ENCODE data around the gene C19orf85.

Gene C19orf85

DNA sequence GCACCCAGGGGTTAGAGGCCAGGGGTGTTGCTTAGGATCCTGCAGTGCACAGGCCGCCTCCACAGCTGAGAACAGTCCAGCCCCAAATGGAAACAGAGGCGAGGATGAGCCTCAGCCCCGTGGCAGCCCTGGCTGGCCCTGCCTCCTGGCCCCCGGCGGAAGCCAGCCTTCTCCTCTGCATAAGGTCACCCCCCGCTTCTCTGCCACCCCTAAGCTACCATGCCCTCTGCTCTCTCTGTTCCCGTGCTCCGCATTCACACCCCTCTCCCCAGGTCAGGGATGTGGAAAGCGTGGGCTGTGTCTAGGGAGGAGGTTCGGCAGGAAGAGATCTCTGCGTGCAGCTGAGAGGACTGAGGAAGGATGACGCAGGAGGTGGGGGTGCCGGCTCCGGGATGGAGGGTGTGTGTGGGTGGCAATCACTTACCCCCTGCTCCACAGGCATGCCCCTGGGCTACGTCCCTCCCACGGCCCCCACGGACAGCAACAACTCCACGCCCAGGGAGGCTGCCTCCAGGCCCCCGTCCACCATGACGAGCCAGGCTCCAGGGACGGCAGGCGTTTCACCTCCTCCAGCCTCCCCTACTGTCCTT is 29.7 kb upstream of the C19orf85 start:
- H3K27ac ChIP-seq (ENCODE audit: low read depth, low read length), result peak overlapping the region; percentile 56
- H3K4me1 ChIP-seq (ENCODE audit: control insufficient read depth, insufficient read depth, low read length), result peaks cover 19% of the 10 kb centered on the region
- no peak overlapping the region for H3K9ac ChIP-seq (ENCODE audit: low read length)
- no peaks in the 10 kb centered on the region for H3K36me3 ChIP-seq (ENCODE audit: control insufficient read depth, insufficient read depth, low read length)
- no peaks in the 10 kb centered on the region for H3K27me3 ChIP-seq (ENCODE audit: control insufficient read depth, insufficient read depth, low read length)
- peak overlapping the region; percentile 49 for H3K4me3 ChIP-seq (ENCODE audit: low read length)

DNA sequence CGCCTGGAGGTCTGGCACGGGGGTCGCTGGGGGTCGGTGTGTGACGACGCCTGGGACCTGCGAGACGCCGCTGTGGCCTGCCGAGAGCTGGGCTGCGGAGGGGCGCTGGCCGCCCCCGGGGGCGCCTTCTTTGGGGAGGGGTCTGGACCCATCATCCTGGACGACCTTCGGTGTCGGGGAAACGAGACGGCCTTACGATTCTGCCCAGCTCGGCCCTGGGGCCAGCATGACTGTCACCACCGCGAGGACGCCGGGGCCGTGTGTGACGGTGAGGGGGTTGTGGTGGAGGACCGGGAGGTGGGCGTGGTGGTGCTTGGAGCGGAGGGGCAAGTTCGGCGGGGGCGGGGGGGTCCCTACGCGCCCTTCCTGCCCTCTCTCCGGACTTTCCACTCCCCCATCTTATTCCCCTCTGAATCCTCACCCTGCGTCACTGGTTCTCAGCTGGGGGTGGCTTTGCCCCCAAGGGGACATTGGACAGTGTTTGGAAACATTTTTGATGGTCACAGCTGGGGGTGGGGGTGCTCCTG is 29.2 kb upstream of the C19orf85 start:
- Histone ChIP-seq H3K4me1 (ENCODE audit: control insufficient read depth, insufficient read depth, low read length) (peaks cover 19% of the 10 kb centered on the region), H3K27me3 (ENCODE audit: control insufficient read depth, insufficient read depth, low read length) (no peaks in the 10 kb centered on the region), H3K4me3 (ENCODE audit: low read length) (peak overlapping the region; percentile 49), H3K27ac (ENCODE audit: low read depth, low read length) (peak overlapping the region; percentile 56), H3K36me3 (ENCODE audit: control insufficient read depth, insufficient read depth, low read length) (no peaks in the 10 kb centered on the region), H3K9ac (ENCODE audit: low read length) (no peak overlapping the region)

DNA sequence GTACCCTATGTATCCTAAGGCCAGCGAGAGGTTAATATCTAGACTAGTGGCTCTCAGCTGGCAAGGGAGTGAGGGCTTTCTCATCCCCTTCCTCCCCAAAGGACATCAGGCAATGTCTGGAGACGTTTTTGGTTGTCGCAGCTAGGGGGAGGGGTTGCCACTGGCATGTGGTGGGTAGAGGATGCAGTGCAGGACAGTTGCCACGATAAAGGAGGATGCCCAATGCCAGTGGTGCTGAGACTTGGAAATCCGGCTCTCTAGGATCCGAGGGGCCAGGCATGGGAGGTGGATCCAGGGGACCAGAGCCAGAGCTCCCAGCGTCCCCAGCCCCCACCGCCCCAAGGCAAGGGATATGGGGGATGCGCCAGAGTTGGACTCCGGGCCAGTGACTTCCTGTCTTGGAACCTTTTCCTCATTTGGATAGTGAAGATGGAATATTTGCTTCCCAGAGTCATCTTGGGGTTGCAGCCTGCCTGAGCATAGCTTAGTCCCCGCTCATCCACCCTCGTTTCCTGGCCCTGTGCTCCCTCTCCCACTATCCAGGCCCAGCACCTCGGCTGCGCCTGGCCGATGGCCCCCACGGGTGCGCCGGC is 28.6 kb upstream of the C19orf85 start:
- no peaks in the 10 kb centered on the region for H3K36me3 ChIP-seq (ENCODE audit: control insufficient read depth, insufficient read depth, low read length)
- H3K4me3 ChIP-seq (ENCODE audit: low read length), result no peak overlapping the region
- peaks cover 21% of the 10 kb centered on the region for H3K4me1 ChIP-seq (ENCODE audit: control insufficient read depth, insufficient read depth, low read length)
- H3K27ac ChIP-seq (ENCODE audit: low read depth, low read length), result peak overlapping the region; percentile 40
- H3K9ac ChIP-seq (ENCODE audit: low read length), result no peak overlapping the region
- H3K27me3 ChIP-seq (ENCODE audit: control insufficient read depth, insufficient read depth, low read length), result no peaks in the 10 kb centered on the region

DNA sequence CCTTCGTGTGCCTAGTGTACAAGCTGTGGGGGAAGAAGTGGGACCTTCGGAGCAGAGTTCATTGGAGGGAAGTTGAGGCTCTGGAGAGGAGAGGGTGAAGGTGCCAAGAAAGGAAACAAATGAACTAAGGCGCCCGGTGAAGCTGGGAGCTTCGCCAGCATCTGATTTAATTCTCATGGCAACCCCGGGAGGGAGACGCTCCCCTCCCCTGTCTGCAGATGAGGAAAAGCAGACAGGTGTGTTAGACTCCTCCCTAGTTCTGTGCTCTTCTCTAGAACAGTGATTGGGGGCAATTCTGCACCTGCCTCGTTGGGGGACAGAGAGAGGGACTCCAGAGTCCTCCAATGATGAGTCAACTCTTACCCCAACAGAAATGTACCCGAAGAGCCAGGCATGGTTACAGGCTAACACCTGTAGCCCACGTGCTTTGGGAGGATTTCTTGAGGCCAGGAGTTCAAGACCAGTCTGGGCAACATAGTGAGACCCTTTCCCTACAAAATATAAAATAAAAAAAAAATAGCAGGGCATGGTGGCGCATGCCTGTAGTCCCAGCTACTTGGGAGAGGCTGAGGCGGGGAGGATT is 27.9 kb upstream of the C19orf85 start:
- peaks cover 26% of the 10 kb centered on the region for H3K4me1 ChIP-seq (ENCODE audit: control insufficient read depth, insufficient read depth, low read length)
- no peaks in the 10 kb centered on the region for H3K27me3 ChIP-seq (ENCODE audit: control insufficient read depth, insufficient read depth, low read length)
- no peak overlapping the region for H3K9ac ChIP-seq (ENCODE audit: low read length)
- peak overlapping the region; percentile 76 for H3K27ac ChIP-seq (ENCODE audit: low read depth, low read length)
- H3K36me3 ChIP-seq (ENCODE audit: control insufficient read depth, insufficient read depth, low read length), result no peaks in the 10 kb centered on the region
- H3K4me3 ChIP-seq (ENCODE audit: low read length), result no peak overlapping the region

DNA sequence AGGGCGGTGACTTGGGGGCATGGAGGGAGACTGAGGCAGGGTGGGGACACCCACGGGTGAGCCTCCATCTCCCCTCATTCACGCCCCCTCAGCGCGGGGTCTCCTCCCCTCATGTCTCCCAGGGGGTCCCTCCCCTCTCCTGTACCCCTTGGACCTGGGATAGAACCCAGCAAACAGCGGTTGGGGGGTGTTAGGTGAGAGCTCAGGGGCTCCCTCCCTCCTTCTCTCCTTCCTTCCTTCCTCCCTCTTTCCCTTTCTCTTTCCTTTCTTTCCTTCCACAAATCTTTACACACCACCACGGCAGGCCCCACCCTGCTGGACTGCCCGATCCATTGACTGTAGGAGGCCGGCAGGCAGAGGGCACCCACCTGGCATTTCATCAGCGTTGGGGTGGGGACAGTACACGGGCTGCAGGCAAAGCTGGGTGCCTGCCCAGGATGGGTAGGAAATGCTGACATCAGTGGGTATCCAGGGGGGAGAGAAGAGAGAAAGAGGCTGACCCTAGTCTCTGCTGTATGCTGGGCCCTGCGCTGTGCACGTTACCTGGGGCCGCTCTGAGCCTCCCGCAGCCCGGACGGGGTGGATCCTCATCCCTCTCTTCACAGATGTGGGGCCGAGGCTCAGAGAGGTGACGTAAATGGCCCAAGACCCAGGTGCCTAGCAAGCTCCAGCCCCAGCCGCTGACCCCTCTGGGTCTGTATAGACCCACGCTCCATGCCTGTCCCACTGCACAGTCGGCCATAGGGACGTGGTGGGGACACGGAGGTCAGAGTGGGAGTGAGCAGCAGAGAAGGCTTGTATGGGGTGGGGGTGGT is 27.2 kb upstream of the C19orf85 start:
- Histone ChIP-seq H3K9ac (ENCODE audit: low read length) (no peak overlapping the region), H3K27me3 (ENCODE audit: control insufficient read depth, insufficient read depth, low read length) (no peaks in the 10 kb centered on the region), H3K4me1 (ENCODE audit: control insufficient read depth, insufficient read depth, low read length) (peaks cover 33% of the 10 kb centered on the region), H3K27ac (ENCODE audit: low read depth, low read length) (peak overlapping the region; percentile 76), H3K4me3 (ENCODE audit: low read length) (no peak overlapping the region), H3K36me3 (ENCODE audit: control insufficient read depth, insufficient read depth, low read length) (no peaks in the 10 kb centered on the region)

DNA sequence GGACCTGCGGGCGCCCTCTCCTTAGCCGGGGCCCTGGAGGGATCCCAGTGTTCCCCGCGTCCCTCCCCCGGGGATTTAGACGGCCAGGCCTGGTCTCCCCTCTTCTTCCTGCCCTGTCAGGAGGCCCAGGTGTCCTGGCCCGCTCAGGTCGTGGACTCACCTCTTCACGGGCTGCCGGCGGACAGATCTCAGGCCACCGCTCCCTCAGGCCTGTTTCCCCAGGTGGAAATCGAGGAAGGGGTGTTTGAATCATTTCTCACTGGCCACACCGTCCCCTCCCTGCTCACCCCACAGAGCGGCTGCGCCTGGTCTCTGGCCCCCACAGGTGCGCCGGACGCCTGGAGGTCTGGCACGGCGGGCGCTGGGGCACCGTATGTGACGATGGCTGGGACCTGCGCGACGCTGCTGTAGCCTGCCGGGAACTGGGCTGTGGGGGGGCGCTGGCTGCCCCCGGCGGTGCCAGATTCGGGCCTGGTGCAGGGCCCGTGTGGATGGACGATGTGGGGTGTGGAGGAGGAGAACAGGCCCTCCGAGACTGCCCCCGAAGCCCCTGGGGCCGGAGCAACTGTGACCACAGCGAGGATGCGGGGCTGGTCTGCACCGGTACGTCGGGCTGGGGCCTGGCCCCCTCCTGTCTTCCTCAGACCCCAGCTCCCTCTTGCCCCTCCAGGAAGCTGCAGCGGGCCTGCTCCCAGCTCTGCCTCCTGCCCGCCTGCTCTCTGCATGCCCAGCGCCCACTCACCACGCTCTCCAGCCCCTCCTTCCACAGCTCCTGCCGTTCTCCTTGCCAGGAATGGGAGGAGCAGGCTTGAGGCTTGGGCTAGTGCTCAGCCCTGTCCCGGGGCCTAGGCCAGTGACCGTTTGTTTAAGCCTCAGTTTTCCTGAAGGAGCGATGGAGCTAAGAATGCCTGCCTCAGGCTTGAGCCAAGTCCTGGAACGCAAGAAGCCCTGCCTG is 26.2 kb upstream of the C19orf85 start:
- H3K9ac ChIP-seq (ENCODE audit: low read length), result no peak overlapping the region
- no peak overlapping the region for H3K4me3 ChIP-seq (ENCODE audit: low read length)
- H3K27ac ChIP-seq (ENCODE audit: low read depth, low read length), result peak overlapping the region; percentile 76
- peaks cover 43% of the 10 kb centered on the region for H3K4me1 ChIP-seq (ENCODE audit: control insufficient read depth, insufficient read depth, low read length)
- H3K27me3 ChIP-seq (ENCODE audit: control insufficient read depth, insufficient read depth, low read length), result no peaks in the 10 kb centered on the region
- H3K36me3 ChIP-seq (ENCODE audit: control insufficient read depth, insufficient read depth, low read length), result no peaks in the 10 kb centered on the region

DNA sequence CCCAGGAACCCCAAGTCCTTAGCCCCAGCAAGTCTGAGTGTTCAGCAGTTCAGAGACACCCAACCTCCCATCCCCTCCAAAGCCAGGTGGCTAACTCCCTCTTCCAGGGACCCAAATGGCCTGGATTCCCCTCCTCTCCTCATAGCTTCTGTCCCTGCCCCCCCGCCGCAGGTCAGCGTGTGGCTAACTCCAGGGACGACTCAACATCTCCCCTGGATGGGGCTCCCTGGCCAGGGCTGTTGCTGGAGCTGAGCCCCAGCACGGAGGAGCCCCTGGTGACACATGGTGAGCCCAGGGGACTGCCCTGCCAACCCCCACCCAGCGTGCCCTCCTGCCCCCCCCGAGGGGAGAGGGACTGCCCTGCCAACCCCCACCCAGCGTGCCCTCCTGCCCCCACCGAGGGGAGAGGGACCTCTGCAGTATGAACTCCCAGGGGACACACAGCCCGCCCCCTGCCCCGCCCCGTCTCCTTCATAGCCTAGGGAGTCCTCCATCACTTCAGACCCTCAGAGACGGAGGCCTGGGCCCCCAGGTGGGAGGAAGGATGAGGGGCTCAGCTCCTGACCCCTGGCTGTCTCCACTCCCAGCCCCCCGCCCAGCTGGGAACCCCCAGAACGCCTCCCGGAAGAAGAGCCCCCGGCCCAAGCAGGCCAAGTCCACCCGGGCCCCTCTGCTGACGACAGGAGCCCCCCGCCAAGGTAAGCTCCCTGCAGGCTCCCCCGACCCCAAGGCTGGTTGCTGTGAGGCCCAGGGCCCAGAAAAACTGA is 25.3 kb upstream of the C19orf85 start:
- Histone ChIP-seq H3K27me3 (ENCODE audit: control insufficient read depth, insufficient read depth, low read length) (no peaks in the 10 kb centered on the region), H3K36me3 (ENCODE audit: control insufficient read depth, insufficient read depth, low read length) (no peaks in the 10 kb centered on the region), H3K27ac (ENCODE audit: low read depth, low read length) (peak overlapping the region; percentile 93), H3K4me3 (ENCODE audit: low read length) (no peak overlapping the region), H3K9ac (ENCODE audit: low read length) (no peak overlapping the region), H3K4me1 (ENCODE audit: control insufficient read depth, insufficient read depth, low read length) (peaks cover 48% of the 10 kb centered on the region)

DNA sequence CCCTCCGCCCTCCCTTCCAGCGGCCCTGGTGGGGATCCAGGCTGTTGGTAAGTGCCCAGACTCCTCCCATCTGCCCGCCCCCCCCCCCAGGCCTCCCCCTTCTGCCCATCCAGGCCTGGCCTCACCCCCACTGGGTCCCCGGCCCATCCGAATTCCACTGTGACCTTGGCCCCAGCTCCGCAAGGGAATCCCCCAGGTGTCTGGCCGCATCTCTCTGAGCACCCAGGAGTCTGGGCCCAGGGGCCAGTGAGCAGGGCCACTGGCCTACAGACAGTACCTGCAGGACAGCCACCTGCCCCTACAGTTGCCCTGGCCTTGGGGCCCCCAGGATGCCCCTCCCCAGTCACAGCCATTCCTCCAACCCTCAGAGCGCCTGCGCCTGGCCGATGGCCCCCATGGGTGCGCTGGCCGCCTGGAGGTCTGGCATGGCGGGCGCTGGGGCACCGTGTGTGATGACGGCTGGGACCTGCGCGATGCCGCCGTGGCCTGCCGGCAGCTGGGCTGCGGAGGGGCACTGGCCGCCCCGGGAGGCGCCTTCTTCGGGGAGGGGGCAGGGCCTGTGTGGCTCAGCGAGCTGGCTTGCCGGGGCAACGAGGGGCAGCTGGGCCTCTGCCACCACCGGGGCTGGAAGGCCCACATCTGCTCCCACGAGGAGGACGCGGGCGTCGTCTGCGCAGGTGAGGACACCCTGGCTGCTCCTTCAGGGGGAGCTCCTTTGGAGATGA is 24.6 kb upstream of the C19orf85 start:
- Histone ChIP-seq H3K4me1 (ENCODE audit: control insufficient read depth, insufficient read depth, low read length) (peaks cover 48% of the 10 kb centered on the region), H3K27me3 (ENCODE audit: control insufficient read depth, insufficient read depth, low read length) (no peaks in the 10 kb centered on the region), H3K36me3 (ENCODE audit: control insufficient read depth, insufficient read depth, low read length) (no peaks in the 10 kb centered on the region), H3K4me3 (ENCODE audit: low read length) (no peak overlapping the region), H3K27ac (ENCODE audit: low read depth, low read length) (peak overlapping the region; percentile 93), H3K9ac (ENCODE audit: low read length) (no peak overlapping the region)

DNA sequence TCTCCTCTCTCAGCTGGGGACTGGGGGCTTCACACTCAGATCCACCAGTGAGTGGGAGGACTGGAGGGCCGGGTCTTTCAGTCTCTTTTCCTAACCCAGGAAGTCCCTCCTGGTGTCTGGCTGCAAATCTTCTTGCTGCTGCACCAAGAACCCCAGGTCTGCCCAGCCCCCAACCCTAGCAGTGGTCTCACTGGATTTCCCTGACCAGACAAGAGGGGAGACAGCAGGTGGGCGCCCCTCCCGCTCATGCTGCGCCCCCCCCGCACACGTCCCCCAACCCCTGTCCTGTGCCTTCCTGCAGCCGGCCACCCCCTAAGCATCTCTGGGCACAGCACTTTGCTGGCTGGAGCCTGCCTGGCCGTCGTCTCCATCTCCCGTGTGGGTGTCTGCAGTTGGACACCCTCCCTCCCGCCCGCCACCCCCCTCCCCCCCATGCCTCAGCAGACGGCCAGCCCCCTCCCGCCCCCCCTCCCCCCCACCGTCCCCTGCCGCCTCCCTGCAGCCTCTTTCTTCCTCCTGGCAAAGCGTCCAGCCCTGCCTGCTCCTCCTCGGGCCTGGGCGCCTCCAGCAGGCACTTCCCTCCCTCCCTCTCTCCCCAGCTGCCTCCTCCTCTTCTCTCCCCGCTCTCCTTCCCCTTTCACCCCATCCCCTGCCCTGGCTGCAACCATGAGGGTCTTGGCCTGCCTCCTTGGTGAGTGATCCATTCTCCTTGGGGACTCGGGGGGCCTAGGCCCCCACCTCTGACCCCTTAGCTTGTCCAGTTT is 23.6 kb upstream of the C19orf85 start, which contains the start of gene SSC5D:
TSS of gene SSC5D (plus strand) at position 513 of the 764 bp plus-strand sequence. CDS start at position 667, 154 bp downstream.
- H3K36me3 ChIP-seq (ENCODE audit: control insufficient read depth, insufficient read depth, low read length), result no peaks in the 10 kb centered on the region
- no peaks in the 10 kb centered on the region for H3K27me3 ChIP-seq (ENCODE audit: control insufficient read depth, insufficient read depth, low read length)
- peak within 1 kb of the TSS; percentile 95 for H3K27ac ChIP-seq (ENCODE audit: low read depth, low read length)
- peak within 1 kb of the TSS; percentile 29 for H3K9ac ChIP-seq (ENCODE audit: low read length)
- H3K4me1 ChIP-seq (ENCODE audit: control insufficient read depth, insufficient read depth, low read length), result peaks cover 47% of the 10 kb centered on the region
- H3K4me3 ChIP-seq (ENCODE audit: low read length), result peak within 1 kb of the TSS; percentile 62

All from rectal smooth muscle tissue (tissue), 1 donor.